NCI-H510A (cell line): Measurements from ENCODE around the gene GALNTL6.

ENCODE experiments used
- DNase-seq: peaks from one replicate; lab custom pipeline; 2025; lab: John Stamatoyannopoulos, UW

GALNTL6 gene

DNA sequence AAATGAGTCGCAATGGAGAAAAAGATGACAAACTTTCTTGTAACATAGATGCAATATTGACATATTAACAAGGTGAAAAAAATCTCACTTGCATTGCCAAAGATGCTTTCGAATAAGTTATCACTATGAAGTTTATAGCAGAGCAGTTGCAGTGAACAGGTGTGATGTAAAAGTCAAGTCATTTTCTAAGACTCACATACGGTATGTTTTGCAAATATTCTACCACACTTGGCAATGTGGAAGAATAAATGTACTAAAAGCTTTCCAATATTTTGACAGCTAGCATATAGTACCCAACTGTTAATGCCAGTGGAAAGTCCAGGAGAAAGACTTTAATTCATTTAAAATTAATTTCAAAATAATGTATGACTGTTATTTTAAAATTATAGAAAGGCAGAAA, 76.5 kb downstream of the GALNTL6 start:
- no peak for DNase-seq

GRCh38 chr4:171891038-171891437, 77.8 kb downstream of the GALNTL6 start:
- no peak for DNase-seq

DNA sequence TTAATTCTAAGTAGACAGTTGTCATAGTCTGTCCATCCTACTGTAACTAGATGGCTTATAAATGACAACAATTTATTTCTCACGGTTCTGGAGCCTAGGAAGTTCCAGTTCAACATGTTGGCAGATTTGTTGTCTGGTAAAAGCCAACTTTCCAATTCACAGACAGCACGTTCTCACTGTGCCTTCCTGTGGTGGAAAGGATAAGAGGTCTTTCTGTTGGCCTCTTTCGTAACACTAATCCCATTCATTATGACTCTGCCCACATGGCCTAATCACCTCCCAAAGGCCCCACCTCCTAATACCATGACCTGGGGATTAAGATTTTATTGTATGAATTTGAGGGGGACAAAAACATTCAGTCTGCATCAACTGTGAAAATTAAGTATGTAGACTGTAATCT, 83.2 kb downstream of the GALNTL6 start:
- DNase-seq: no peak

DNA sequence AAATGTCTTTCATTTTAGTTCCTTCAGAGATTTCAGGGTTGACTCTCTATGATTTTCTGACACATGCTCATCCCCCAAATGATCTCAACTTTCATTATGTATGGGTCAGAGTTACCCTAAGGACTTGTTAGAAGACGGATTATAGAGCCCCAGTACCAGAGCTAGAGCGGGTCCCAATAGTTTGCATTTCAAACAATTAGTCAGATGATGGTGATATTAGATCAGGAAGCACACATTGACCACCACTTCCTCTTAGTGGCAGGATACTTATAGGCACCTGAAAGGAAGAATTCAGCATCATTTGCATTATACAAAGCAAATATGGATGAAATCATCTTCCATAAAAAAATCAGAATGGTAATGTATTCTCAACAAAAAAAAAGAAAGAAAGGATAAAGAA, 106.1 kb downstream of the GALNTL6 start:
- no peak for DNase-seq

GRCh38 chr4:171920901-171921300, 107.7 kb downstream of the GALNTL6 start:
- DNase-seq: no peak

DNA sequence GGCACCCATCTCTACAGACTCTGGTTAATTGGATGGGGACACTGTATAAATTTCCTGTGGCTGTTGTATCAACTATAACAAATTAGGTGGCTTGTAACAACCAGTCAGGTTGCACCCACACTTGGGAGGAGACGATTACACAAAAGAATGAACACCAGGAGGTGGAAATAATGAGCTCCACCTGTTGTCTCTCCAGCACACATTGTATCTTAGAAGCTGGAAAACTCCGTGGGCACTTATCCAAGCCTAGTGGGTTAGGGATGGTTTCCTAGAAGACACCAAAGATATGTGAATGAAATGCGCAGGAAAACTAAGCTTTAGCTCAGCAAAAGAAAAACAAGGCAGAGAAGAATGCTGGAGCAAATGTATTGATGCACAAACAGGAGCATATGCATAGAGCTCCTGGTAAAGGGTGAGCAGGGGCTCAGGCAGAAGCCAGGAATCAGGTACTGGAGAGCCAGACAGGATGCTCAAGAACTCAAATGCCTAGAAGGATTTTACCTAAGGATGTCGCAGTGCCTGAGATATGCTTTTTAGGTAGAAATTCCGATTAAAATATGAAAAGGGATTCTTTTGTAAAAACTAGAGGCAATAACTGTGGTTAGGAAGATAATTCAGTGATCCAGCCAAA, 111.7 kb downstream of the GALNTL6 start:
- DNase-seq: no peak

GRCh38 chr4:171928336-171928735, 115.1 kb downstream of the GALNTL6 start:
- DNase-seq: no peak

DNA sequence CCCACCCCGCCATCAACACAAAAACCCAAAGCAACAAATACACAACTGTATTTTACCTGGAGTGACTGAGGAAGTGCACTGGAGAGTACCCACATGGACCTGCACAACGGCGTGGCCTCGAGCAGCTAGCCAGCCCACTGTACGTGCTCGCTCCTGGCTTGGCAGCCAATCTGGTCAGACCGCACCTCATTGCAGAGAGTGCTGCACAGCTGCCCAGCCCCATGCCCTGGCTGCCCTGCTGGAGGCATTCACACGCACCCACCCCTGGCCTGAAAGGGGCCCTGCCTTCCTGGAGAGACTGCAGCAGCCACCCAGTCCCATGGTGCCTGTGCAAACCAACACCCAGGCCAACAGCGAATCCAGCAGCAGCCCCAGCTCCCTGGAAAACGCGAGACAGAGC, 116.3 kb downstream of the GALNTL6 start:
- DNase-seq: no peak

- no peak for DNase-seq
These were observed 116.7 kb downstream of the GALNTL6 start for GRCh38 chr4:171929907-171930306.

GRCh38 chr4:171932238-171932637, 119.0 kb downstream of the GALNTL6 start:
- no peak for DNase-seq

- DNase-seq: no peak
These were observed 127.5 kb downstream of the GALNTL6 start for GRCh38 chr4:171940656-171941055.

GRCh38 chr4:171947400-171947799, 134.2 kb downstream of the GALNTL6 start:
- no peak for DNase-seq

DNA sequence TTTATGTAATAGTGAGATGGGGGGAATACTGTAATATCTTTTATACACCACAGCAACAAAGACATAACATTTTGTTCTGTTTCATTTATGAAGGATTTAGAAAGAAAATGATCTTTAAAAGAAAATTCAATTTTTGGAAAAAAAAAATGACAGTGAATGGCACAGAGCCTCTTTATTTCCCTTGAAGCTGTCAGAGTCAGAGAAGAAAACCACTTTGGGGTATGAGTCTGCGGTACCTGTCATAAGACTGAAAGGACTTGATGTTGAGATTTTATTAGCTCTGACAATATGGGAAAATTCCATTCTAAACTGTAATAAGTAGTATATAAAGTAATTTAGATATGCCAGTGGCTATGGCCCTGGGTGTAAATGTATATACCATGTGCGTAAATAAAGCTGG, 134.8 kb downstream of the GALNTL6 start:
- no peak for DNase-seq

- DNase-seq: no peak
These were observed 141.4 kb downstream of the GALNTL6 start for GRCh38 chr4:171954650-171955049.

GRCh38 chr4:171956678-171957077, 143.5 kb downstream of the GALNTL6 start:
- no peak for DNase-seq

GRCh38 chr4:171962110-171962509, 148.9 kb downstream of the GALNTL6 start:
- DNase-seq: no peak

- no peak for DNase-seq
These were observed 153.2 kb downstream of the GALNTL6 start for GRCh38 chr4:171966356-171966755.

DNA sequence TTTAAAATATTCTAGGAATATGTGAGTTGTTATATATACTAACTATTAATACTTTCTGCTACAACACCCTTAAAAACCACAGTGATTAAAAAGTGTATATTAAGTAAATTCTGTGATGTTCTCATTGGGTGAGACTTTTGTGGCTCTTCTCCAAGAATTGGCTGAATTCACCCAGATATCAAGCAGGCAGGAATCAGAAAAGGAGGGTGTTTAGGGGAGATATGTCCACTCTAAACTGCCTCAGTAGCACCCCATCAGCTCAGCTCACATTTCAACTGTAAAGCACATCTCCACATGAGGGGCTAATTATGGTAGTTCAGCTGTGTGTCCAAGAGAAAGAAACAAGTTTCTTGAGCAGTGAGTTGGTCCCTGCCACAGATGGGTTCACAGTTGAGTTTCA, 165.0 kb downstream of the GALNTL6 start:
- no peak for DNase-seq

GRCh38 chr4:171979461-171979860, 166.3 kb downstream of the GALNTL6 start:
- no peak for DNase-seq

- no peak for DNase-seq
These were observed 168.0 kb downstream of the GALNTL6 start for GRCh38 chr4:171981185-171981584.

- DNase-seq: no peak
These were observed 171.0 kb downstream of the GALNTL6 start for GRCh38 chr4:171983935-171984805.

- DNase-seq: no peak
These were observed 171.9 kb downstream of the GALNTL6 start for GRCh38 chr4:171985129-171985528.

DNA sequence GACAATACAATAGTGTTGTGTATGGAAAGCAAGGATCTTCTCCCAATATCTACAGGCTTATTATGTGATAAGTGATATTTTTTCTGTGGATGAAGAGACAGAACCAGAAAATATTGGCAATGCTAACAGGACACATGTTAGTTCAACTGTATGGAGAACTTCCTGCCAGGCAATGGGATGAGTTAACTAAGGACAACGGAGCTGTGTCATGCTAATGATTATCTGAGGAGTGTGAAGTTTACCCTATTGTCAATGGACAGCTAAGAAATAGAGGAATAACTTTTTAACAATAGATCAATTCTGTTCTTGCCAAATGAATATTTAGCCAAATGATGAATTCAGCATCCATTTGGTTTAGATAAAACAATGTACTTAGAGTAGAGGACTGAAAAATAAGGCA, 180.0 kb downstream of the GALNTL6 start:
- no peak for DNase-seq

GRCh38 chr4:172007889-172008288, 194.7 kb downstream of the GALNTL6 start:
- DNase-seq: no peak
